Measurements from ENCODE around the gene GABARAP. TPM values are rescaled to one million over a fixed set of nuclear protein-coding genes. Genes with fewer than 3 reads are reported as not detected.
"Not testable (repeated sequence)": the region's sequence is repeated elsewhere in the genome, so short reads cannot be mapped to it uniquely, and the experiment has no call there.

GABARAP gene
- total RNA-seq, 2 donors from 2014 or later = 197 to 277 TPM

DNA sequence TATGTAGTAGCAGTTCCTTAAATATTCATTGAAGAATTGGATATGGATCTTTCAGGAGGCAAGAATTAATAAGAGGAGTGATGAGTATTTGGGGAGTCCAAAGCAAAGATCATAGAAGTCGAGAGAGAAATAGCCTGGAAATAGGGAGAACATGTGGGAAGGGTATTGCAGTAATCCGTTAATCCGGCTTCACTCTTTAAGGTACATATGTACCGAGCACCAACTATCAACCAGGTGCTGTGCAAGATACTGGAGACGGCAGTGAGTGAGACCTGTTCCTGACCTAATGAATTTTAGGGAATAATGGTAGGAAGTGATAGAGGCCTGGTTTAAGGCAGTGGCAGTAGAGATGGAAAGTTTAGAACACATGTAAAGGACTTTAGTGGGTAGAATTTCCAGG, 10.8 kb upstream of the GABARAP start:
- no peak for ATAC-seq
- Mint-ChIP-seq H3K4me3 (peak overlapping the region; percentile 94), H3K9me3 (no peaks in the 10 kb centered on the region), H3K36me3 (peaks cover 19% of the 10 kb centered on the region), H3K27ac (peak overlapping the region; percentile 86 to 97), H3K4me1 (ENCODE audit: low read depth in 2 of 2) (peaks cover 41 to 46% of the 10 kb centered on the region in 2 donors), H3K27me3 (no peaks in the 10 kb centered on the region)
- no peak for DNase-seq (ENCODE audit: low spot score)

- peak; percentile 79 to 80 for ATAC-seq
These were observed 10.2 kb upstream of the GABARAP start, which contains the start of gene ELP5 for GRCh38 chr17:7252176-7253043. ELP5 (plus strand) TSS chr17:7252215; CDS start chr17:7252551, 336 bp downstream.

DNA sequence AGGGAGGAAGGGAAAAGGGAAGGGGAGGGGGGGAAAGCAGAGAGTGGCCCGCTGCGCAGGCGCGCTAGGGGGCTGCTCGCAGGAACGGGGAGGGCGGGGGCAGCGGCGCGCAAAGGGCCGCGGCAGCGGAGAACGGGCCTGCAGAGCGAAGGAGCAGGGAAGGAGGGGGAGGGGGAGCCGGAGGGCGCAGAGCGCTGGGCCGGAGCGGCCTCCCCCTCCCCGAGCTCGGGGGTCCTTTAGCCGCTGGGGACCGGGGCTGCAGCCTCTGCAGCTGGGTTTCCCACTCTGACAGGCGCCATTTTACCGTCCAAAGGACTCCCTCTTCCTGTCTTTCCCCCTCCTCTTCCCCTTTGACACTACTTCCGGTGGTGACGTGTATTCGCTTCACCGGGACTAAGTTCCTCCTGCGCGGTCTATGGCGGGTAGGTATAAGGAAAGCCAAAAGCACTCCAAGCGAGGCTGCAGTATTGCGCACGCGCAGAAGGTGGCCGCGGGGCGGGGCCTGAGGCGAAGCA, 9.5 kb upstream of the GABARAP start, which contains the start of gene CTDNEP1:
Gene CTDNEP1, minus strand, starts transcription at position 74 of the 515 bp plus-strand sequence. CDS start 438 bp downstream, outside the sequence.
- DNase-seq (ENCODE audit: low spot score) (peak; percentile 99), ATAC-seq (peak; percentile 95 to 97)
- Mint-ChIP-seq H3K4me3 (peak within 1 kb of the TSS; percentile 94), H3K27me3 (no peaks in the 10 kb centered on the region), H3K4me1 (ENCODE audit: low read depth in 2 of 2) (peaks cover 41 to 47% of the 10 kb centered on the region in 2 donors), H3K9me3 (no peaks in the 10 kb centered on the region), H3K27ac (peak within 1 kb of the TSS; percentile 86 to 97), H3K36me3 (peaks cover 20% of the 10 kb centered on the region)

More at GRCh38 chr17:7252176-7253043, 10.2 kb upstream of the GABARAP start, which contains the start of gene ELP5:
- peak within 1 kb of the TSS; percentile 86 to 97 for H3K27ac Mint-ChIP-seq
- peak; percentile 93 for DNase-seq (ENCODE audit: low spot score)
- H3K36me3 Mint-ChIP-seq = peaks cover 19% of the 10 kb centered on the region
- H3K4me1 Mint-ChIP-seq (ENCODE audit: low read depth in 2 of 2) = peaks cover 41 to 46% of the 10 kb centered on the region in 2 donors
- no peaks in the 10 kb centered on the region for H3K9me3 Mint-ChIP-seq
- H3K27me3 Mint-ChIP-seq = no peaks in the 10 kb centered on the region
- H3K4me3 Mint-ChIP-seq = peak within 1 kb of the TSS; percentile 94

- Mint-ChIP-seq H3K27me3 (no peaks in the 10 kb centered on the region), H3K36me3 (peaks cover 22% of the 10 kb centered on the region), H3K27ac (peak overlapping the region; percentile 85 to 95), H3K4me3 (peak overlapping the region; percentile 94), H3K9me3 (no peaks in the 10 kb centered on the region), H3K4me1 (ENCODE audit: low read depth in 2 of 2) (peaks cover 48 to 53% of the 10 kb centered on the region in 2 donors)
- DNase-seq (ENCODE audit: low spot score) (no peak), ATAC-seq (peak; percentile 1 to 2)
These were observed 8.7 kb upstream of the GABARAP start for GRCh38 chr17:7250695-7251627.

- peaks cover 48 to 52% of the 10 kb centered on the region in 2 donors for H3K4me1 Mint-ChIP-seq (ENCODE audit: low read depth in 2 of 2)
- peak overlapping the region; percentile 94 for H3K4me3 Mint-ChIP-seq
- H3K27ac Mint-ChIP-seq = peak overlapping the region; percentile 85 to 95
- DNase-seq (ENCODE audit: low spot score) (no peak), ATAC-seq (no peak)
- no peaks in the 10 kb centered on the region for H3K9me3 Mint-ChIP-seq
- no peaks in the 10 kb centered on the region for H3K27me3 Mint-ChIP-seq
- peaks cover 20% of the 10 kb centered on the region for H3K36me3 Mint-ChIP-seq
These were observed 7.6 kb upstream of the GABARAP start for GRCh38 chr17:7249830-7250229.

DNA sequence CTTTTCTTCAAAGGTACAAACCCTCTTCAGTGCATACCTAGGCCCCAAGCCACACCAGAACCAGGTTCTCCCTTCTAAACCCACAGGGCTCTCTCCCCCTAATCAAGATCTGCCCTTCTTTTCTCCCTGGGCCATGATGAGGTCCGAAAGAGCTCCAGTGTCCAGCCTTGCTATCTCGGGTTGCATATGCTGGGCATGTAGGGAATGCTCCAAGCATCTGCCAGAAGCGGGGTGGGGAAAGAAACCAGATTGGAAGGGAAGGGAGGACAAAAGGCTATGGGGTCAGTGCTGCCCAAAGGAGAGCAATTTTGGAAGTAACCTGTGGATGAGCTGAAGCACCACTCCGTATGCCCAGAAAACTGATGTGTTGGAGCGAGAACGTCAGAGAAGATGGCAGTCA, 7.0 kb upstream of the GABARAP start:
- ATAC-seq (no peak), DNase-seq (ENCODE audit: low spot score) (no peak)
- Mint-ChIP-seq H3K4me1 (ENCODE audit: low read depth in 2 of 2) (peaks cover 48% of the 10 kb centered on the region in 2 donors), H3K27me3 (no peaks in the 10 kb centered on the region), H3K27ac (peak overlapping the region; percentile 85 to 95), H3K36me3 (peaks cover 16% of the 10 kb centered on the region), H3K4me3 (peak overlapping the region; percentile 94), H3K9me3 (no peaks in the 10 kb centered on the region)

DNA sequence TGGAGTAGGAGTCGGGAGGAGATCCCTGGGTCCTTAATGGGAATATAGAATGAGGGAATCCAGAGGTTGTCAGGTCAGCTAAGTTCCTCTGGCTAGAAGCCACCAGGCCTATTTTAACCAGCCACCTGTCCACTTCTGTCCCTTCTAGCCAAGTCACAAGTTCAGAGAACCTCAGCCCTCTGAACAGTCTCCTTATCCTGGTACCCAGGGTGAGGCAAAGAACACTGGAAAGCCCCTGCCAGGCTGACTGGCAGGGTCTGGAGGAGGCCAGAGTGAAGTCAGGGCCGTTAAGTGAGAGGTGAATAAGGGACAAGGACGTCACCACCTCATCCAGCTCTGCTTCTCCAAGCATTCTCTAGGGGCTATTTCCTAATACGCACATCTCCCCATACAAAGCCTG, 6.5 kb upstream of the GABARAP start:
- Mint-ChIP-seq H3K27ac (peak overlapping the region; percentile 85 to 95), H3K9me3 (no peaks in the 10 kb centered on the region), H3K4me3 (peak overlapping the region; percentile 94), H3K4me1 (ENCODE audit: low read depth in 2 of 2) (peaks cover 44 to 45% of the 10 kb centered on the region in 2 donors), H3K27me3 (no peaks in the 10 kb centered on the region), H3K36me3 (peaks cover 16% of the 10 kb centered on the region)
- no peak for ATAC-seq
- DNase-seq (ENCODE audit: low spot score) = no peak

DNA sequence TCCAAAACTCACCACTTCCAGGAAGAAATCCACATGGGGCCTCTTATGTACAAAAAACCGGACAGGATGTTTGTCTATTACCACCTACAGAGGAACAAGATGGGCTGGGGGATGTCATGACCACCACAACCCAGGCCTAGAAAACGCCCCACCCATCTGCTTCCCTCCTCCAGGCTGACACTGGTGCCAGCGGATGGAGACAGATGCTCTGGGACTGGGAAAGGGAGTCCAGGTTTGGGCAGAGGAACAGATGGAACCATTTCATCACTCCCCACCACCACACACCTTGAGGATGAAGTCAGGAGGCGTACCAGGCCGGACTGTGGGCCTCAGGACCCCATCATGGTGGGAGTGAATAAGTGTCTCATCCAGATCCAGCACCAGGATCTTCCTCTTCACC, 4.5 kb upstream of the GABARAP start:
- peaks cover 9% of the 10 kb centered on the region for H3K36me3 Mint-ChIP-seq
- peak overlapping the region in 1 of 2 donors; percentile 69 for H3K27ac Mint-ChIP-seq
- no peaks in the 10 kb centered on the region for H3K27me3 Mint-ChIP-seq
- H3K9me3 Mint-ChIP-seq = no peaks in the 10 kb centered on the region
- peaks cover 42 to 47% of the 10 kb centered on the region in 2 donors for H3K4me1 Mint-ChIP-seq (ENCODE audit: low read depth in 2 of 2)
- ATAC-seq (no peak), DNase-seq (ENCODE audit: low spot score) (no peak)
- no peak overlapping the region for H3K4me3 Mint-ChIP-seq

GRCh38 chr17:7243838-7244237, 1.6 kb upstream of the GABARAP start:
- Mint-ChIP-seq H3K27ac (peak overlapping the region; percentile 87 to 95), H3K36me3 (peaks cover 21% of the 10 kb centered on the region), H3K4me1 (ENCODE audit: low read depth in 2 of 2) (peaks cover 39 to 48% of the 10 kb centered on the region in 2 donors), H3K4me3 (peak overlapping the region; percentile 88)
- not testable (repeated sequence) for DNase-seq (ENCODE audit: low spot score); H3K27me3 Mint-ChIP-seq; ATAC-seq; H3K9me3 Mint-ChIP-seq

DNA sequence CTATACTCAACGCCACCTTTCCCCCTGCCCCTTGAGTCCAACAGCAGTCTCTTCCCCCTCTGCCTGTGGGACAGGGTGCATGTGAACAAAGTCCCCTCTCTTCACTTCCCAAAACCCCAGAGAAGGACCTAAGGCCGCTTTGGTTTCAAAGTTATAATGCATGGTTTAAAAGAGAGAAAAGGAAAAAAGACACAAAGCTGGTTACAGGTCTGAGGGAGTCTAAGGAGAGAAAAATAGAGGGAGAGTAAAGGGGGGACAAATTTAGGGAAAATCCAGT, 1.1 kb upstream of the GABARAP start:
- H3K27me3 Mint-ChIP-seq = no peaks in the 10 kb centered on the region
- peaks cover 37 to 45% of the 10 kb centered on the region in 2 donors for H3K4me1 Mint-ChIP-seq (ENCODE audit: low read depth in 2 of 2)
- H3K4me3 Mint-ChIP-seq = peak overlapping the region; percentile 88
- H3K27ac Mint-ChIP-seq = peak overlapping the region; percentile 87 to 95
- no peaks in the 10 kb centered on the region for H3K9me3 Mint-ChIP-seq
- no peak for DNase-seq (ENCODE audit: low spot score)
- H3K36me3 Mint-ChIP-seq = peaks cover 21% of the 10 kb centered on the region
- ATAC-seq = no peak

DNA sequence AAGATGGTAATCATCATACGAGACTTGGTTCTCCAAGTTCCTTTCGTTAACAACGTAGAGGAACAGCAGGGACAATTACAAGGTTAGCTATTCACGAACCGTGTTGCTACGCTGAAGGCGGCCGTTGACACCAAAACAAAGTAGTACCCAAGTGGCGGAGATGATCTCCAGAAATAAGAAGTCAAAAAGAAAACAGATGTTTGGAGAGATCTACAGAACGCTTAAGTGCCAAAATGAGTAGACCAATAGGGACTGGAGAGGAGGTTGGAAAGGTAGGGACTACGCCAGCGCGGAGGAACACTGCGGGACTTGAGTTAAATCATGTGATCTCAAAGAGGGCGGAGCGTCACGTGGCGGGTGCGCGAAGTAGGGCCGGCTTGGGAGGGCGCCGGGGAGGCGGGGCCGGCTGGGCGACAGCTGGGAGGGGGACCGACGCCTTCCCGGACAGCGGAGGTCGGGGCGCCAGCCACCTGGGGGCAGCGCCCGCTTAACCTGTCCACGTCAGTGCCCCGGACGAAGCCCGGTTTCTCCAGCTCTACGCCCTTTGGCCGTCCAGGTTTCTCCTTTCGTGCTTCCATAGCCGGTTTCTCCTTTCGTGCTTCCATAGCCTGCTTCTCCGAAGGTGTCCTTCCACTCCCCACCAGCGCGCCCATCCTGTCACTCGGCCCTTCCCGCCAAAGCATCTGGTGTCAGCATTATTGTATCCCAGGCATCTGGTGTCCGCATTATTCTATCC, 636 bp upstream of the GABARAP start:
- Mint-ChIP-seq H3K4me1 (ENCODE audit: low read depth in 2 of 2) (peaks cover 36 to 45% of the 10 kb centered on the region in 2 donors), H3K4me3 (peak overlapping the region; percentile 88), H3K27me3 (no peaks in the 10 kb centered on the region), H3K9me3 (no peaks in the 10 kb centered on the region), H3K36me3 (peaks cover 21% of the 10 kb centered on the region), H3K27ac (peak overlapping the region; percentile 87 to 95)
- peak; percentile 70 to 78 for ATAC-seq
- DNase-seq (ENCODE audit: low spot score) = peak; percentile 95

GRCh38 chr17:7241090-7241733, 1.0 kb downstream of the GABARAP start:
- Mint-ChIP-seq H3K4me3 (peak overlapping the region; percentile 88), H3K4me1 (ENCODE audit: low read depth in 2 of 2) (peaks cover 40 to 47% of the 10 kb centered on the region in 2 donors), H3K27me3 (no peaks in the 10 kb centered on the region), H3K36me3 (peaks cover 15% of the 10 kb centered on the region), H3K27ac (peak overlapping the region; percentile 87 to 95), H3K9me3 (no peaks in the 10 kb centered on the region)
- ATAC-seq (no peak), DNase-seq (ENCODE audit: low spot score) (no peak)
